HG02759 (cell line): ENCODE results near the gene ICE2.

Source experiments
- ATAC-seq: cut with Tn5 transposase; IDR thresholded peaks from one replicate; pipeline ENCODE4 v1.9.1; 2021; ENCODE audit warnings: mild to moderate bottlenecking, moderate library complexity; ENCODE audit not compliant: unreplicated experiment

Gene ICE2

DNA sequence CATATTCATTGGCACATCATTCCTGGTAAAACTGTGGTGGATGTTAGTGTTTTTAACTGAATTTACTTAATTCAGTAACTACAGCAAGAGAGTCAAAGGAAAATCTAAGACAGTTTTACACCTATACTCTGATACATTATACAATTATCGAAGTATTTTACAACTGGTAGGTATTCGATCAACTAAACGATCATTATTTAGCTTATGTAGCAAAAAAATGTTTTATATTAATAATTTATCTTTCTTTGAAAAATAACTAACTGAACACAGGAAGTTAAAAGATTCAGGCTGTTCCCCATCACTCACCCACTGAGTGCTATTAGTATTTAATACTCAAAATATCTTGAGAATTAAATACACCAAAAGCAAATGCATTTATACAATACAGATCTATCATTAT, 21.0 kb downstream of the ICE2 start:
- ATAC-seq = no peak

DNA sequence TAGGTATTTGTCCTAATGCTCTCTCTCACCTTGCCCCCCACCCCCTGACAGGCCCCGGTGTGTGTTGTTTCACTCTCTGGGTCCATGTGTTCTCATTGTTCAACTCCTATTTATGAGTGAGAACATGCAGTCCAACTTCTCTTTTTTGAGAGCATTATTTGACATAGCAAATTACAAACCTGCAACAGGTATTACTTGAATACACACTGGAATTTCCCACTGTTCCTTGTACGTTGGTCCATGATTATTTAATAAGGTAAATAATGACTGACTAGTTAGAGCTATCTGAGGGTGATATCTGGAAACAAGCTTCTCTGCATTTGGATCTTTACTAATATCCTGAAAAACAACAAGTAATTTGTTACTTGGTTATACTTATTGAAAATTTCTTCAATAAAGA, 24.1 kb downstream of the ICE2 start:
- ATAC-seq = no peak

DNA sequence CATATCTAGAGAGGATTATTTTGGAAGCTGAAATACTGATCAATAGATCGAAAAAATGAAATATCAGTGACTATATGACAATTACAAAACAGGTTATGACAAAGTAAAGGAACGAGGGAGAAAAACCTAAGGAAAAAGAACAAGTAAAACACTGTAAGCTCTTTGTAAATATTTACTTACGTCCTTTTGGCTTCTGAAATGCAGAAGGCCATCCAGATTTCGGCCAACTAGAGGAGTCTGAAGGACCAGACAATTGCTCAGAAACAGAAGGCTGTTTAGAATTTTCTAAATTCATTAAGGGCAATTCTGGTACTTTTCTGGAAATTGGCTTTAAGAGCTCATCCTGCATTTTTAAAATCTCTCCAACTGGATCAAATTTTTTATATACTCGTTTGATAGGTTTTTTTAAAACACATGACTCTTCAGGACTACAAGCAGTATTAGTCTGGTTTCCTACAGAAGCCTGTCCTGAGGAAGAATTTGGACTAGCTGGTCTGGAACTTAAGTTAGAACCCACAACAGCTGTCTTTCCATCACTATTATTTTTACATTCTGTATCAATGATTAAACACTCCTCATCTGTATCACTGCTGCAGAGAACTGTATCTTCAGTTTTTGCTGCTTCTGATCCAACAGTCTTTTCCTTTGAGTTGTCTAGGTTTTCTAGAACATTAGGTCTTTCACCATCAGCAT, 30.1 kb downstream of the ICE2 start:
- no peak for ATAC-seq

DNA sequence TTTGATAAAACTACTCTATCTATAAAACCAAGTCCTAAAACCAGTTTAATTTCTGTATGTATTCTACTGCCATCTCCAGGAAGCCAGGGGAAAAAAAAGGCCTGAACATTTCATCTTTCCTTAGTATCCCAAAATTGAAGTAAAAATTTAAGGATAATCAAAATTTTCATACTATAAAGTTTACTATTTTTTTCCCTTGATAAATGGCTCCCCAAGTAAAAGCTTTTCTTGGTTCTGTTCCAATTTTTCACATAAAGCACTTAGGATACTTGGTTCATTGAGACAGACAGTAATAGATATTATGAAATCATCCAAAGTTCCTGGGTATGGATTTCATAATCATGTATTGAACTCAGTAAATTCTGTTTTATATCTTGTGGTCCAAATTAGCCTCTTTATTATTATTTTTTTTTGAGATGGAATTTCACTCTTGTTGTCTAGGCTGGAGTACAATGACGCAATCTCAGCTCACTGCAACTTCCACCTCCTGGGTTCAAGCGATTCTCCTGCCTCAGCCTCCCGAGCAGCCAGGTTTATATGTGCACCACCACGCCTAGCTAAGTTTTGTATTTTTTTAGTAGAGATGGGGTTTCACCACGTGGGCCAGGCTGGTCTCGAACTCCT, 34.5 kb downstream of the ICE2 start:
- no peak for ATAC-seq

DNA sequence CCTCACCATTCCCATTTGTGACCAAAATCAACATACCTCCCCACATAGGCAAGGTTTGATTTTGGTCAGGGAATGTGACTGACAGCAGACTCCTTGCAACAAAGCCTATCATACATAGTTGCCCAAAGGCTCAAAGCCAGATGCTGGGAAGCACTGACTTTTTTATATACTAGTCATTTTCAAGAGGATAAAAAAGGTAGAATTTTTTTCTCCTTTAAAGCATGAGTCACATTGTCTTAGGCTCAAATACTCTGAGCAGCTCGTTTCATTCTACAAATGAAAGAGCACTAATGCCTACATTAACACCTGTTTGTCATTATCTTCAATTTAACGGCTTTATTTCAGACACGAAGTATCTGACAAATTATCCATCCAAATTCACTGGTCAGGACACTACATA, 36.2 kb downstream of the ICE2 start:
- no peak for ATAC-seq

DNA sequence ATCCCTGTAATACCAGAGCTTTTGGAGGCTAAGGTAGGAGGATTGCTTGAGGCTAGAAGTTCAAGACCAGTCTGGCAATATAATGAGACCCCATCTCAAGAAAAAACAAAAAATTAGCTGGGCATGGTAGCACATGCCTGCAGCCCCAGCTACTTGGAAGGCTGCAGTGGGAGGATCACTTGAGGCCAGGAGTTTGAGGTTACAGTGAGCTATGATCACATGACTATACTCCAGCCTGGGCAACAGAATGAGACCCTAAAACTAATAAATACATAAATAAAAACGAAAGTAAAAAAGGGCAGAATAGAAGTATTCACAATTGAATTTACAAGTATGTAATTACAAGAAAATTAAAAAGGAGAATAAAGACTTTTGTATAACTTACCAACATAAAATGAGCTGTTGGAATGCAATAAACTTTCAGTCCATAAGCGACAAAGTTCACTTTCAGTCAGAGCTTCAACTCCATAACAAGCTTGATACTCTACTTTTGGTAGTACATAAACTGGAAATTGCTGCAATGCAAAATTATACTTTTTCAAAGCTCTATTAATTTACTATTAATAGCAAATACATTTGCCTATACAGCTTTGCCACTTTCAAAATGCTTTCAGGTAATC, 36.8 kb downstream of the ICE2 start:
- no peak for ATAC-seq

DNA sequence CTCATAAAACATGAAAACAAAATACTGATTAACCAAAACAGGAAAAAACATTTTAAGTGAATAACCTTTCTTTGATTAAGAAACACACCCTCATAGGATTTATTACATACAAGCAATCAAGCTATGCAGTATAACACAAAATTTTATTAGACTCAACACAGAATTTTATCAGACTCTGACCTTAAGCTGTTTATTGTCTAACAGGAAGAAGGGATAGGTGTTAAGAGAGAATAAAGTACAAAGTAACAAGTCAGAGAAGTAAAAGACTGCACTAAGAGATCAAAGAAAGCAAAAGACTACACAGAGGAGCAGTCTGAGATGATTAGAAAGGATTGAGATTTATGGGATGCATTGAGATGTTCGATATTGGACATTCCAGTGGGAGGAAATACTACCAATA, 37.6 kb downstream of the ICE2 start:
- ATAC-seq = no peak

DNA sequence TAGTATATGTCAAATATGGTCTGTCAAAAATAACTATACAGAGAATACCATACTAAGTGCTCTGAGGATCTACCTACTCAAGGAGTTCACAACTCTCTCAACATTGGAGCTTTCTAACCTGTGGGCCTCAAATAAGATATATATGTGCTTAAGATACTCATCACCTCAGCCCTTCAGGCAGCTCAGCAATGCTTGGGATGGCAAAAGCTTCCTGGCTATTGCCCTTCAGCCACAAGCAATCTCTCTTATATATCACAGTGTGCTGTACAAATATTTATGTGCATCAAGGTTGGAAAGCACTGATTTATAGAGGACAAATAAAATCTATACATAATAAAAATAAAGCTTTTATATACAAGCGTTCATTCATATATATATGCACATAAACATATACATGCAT, 40.3 kb downstream of the ICE2 start:
- no peak for ATAC-seq

DNA sequence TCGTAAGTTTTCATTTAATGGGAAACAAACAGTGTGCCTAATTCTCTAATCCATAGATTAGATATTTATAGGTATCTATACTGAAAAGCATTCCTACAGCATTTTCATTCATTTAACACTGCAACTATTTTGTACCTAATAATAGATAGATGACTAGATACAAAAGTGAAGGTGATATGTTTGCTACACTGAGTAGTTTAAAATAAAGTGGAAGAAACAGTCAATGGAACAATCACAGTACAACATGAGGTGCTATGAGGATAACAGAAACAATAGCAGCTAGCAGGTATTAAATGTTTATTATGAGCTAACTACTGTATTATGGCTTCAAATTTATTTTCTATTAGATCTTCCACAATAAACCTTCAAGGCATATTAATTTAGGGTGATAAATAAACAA, 50.0 kb downstream of the ICE2 start:
- no peak for ATAC-seq

DNA sequence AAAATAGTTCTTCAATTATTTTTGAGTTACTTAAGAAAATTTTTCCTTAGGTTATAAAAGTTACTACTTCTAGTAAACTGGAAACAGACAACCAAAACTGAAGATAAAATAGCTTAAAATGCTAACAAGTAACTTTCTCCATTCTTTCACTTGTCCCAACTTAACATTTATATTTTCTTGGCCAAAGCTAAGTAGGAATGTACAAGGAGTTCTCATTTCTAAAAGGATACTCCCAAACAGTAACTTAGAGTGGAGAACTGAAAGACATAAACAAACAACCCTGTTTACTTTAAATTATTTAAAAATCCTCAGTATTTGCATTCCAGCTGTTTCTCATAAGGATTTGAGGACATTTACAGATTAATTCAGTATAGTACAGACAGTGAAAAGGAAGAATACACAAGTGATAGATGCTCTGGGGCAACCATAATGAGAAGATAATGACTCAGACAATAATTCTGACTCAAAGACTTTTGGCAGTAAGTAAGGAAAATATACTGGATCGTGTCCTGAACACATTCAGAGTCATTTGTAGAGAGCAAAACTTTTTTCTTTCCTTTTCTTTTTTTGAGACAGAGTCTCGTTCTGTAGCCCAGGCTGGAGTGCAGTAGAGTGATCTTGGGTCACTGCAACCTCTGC, 52.0 kb downstream of the ICE2 start:
- no peak for ATAC-seq

DNA sequence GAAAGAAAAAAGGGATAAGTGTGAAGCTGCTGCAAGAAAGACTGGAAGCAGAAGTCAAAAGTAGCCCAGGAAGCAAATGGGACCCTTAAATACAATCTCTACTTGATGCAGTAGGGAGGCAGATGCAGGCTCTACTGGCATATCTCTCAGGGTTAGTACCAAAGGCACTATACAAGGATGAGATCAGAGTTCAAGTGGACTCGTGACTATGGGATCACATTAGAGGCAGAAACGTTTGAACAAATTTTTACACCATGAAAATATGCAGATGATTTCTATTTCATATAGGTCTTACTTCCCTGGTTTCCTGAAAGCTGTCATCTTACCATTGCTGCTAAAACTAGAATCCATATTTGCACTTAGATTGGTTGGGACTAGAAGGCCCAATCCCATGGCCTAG, 53.5 kb downstream of the ICE2 start:
- ATAC-seq = no peak

DNA sequence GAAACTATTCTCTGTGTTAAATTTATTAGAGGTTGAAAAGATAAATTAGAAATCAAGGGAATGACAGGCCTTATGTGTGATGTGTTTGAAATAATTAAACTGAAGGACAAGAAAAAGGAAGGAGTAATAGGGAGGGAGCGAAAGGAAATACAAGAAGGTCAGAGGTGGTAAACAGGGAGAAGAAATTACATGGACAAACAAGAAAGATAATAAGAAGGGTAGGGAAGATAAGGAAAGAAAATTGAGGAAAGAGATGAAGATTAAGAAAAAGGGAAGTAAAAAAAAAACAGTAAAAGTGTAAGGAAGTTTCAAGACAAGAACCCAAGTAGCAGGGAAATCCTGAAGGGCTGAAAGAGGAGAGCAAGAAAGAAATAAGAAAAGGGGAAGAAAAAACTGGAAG, 54.9 kb downstream of the ICE2 start:
- ATAC-seq = no peak

DNA sequence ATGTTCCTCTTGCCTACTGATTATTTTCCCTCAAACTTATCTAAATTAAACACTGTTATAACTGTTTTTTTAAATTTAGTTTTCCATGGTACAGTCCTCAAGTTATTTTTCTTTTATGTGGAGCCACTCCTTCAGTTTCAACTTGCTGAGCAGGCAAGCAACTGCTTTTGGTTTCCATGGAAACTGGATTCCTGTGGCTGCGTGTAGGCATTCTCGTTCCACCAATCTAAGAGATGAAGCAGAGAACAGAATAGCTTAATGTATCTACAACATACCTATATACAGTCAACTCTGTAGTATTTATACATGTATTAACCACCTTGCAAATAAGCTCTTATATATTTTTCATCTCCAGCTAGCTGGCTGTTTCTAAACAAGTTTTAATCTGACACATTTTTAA, 55.4 kb downstream of the ICE2 start:
- no peak for ATAC-seq

DNA sequence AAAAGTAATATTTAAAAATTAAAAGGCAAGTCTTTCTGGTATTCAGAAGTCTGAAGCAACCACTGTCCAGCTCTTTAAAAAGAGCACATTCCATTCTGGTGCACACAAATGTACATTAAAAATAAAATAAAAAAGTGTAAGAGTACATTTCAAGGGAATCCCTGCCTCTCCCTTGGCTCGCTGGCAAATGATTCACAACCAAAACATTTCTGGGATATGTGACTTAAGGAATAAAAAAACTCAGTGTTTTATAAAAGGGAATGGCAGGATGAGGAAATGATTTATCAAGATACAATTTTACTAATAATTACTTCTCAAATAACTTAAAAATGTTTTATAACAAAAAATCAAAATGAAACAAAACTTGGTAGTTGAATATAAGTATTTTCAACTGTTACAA, 57.4 kb downstream of the ICE2 start:
- ATAC-seq = no peak

DNA sequence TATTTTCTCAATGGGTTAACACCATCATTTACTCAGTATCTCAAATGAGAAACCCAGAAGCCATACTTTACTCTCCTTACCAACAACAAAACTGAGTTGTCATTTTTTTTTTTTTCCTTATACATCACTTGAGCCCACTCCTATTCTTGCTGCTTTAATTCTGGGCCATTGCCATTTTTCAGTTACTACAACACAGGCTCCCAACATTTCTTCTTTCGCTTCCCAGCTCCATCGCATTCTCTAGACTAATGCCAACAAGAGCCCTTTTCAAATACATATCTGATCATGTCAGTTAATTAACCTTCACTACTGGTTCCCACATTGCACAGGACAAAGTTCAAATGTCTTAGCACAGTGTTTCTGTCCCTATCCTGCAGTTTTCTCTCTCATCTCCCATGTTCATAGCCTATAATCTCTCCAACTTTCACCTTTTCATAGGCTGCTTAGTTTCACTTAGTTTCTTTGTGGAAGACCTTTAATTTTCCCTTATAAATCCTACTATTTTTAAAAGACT, 58.7 kb downstream of the ICE2 start:
- no peak for ATAC-seq

DNA sequence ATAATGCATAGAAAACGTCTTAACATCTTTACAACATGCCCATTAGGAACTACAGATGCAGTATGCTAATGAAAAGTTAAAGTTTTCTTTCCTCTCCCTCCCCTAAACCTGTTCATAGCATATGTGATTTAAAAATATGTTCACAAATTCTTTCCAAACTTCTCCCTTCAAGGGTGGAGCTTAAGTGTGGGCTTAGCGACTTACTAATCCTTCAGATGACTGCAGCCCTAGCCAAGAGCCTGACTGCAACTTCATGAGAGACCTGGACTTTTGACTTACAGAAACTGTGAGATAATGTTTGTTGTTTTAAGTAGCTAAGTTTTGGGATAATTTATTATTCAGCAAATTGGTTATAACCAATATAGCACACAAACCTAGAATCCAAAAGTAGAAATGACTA, 59.2 kb downstream of the ICE2 start:
- no peak for ATAC-seq

DNA sequence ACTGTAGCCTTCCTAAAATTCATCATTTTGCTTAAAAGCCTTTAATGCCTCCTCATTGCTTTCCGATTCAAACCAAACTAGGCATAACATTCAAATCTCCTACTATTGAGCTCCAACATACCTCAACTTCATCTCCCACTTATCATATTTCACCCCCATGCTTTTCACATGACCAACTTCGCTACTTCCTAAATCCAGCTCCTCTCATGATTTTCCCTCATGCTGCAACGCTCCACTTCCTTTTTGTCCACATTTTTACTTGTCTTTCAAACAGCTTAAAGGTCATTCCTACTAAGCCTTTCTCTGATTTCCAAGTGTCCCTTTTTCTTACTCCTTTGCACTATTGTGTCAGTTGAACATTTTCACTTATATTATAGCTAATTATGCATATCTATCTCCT, 60.8 kb downstream of the ICE2 start:
- no peak for ATAC-seq

DNA sequence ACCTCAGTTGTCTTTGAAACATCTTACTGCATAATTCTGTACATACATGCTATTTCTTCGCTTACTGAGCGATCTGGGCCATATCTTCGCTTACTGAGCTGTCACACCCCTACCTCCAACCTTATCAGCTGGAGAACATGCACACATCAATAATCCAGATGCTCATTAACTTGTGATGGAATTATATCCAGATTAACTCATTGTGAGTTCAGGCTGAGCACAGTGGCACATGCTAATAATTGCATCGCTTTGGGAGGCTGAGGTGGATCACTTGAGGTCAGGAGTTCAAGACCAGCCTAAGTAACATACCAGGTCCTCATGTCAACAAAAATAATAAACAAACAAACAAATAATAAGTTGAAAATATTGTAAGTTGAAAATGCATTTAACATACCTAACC, 61.8 kb downstream of the ICE2 start:
- ATAC-seq = no peak

DNA sequence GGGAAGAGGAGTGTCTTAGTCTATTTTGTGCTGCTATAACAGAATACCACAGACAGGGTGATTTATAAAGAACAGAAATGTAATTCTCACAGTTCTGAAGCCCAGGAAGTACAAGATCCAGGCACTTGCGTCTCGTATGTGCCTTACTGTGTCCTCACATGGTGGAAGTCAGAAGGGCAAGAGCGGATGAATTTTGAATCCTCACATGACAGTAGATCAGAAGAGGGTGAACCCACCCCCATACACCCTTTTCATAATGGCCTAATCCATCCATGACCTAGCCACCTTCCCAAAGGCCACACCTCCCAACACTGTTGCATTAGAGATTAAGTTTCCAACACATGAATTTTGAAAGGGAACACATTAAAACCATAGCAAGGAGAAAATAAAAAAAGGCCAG, 62.5 kb downstream of the ICE2 start:
- ATAC-seq = no peak

DNA sequence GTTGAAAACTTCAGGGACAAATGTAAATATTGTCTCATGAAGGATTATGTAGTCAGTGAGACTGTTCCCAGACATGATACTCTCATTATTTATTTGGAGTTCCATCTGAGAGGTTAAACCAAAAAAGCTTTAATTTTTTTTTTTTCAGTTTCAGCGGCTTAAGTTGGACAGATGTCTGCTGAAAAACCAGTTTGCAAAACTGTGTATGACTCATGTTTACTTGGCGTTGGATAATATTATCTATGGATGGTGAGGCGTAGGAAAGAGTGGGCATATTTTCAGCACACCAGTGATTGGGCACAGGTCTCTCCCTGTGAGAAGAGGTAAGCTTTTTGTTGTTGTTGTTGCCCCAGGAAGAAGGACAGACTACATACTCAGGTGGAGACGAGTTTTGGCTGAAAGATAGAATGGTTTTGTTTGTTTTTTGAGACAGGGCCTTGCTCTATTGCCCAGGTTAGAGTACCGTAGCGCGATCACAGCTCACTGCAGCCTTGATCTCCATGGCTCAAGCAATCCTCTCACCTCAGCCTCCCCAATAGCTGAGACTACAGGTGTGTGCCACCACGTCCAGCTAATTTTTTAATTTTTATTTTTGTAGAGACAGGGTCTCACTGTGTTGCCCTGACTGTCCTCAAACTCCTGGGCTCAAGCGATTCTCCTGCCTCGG, 64.8 kb downstream of the ICE2 start:
- ATAC-seq = no peak

DNA sequence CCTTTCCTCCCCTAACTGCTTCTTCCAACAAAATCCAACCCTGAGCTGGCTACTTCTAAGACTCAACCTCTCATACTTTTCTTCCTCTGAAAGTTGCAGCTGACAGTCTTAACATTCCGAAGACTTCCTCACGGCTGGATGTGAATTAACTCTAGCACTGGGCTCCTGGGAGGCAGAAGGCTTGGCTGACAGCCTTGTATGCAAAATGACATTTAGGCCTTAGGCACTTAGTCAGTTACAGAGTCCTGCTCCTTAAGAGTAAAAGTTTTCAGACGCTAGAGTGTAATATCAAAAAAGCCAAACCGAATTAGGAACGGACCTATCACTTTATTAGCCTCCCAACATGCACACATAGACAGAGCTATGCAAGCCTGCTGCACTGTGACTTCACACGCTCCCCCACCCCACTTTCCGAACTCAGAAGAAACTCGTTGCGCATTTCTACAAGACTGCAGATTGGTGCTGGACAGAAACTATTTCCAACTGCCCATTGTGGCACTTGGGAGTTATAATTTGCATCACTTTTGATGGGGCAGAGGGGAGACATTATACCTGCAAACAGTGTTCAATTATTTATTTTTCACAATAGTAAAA, 65.6 kb downstream of the ICE2 start:
- ATAC-seq = no peak
